Measurements from ENCODE around the gene XRRA1. TPM values are rescaled to one million over a fixed set of nuclear protein-coding genes. Genes with fewer than 3 reads are reported as not detected.
A peak's percentile ranks its signal among the peaks of the same experiment; 100 is the strongest.

The XRRA1 gene
- total RNA-seq, 1 experiment from 2014 or later: 17.3 TPM

GRCh38 chr11:74989260-74989638, 40.4 kb upstream of the XRRA1 start:
- H3K9ac ChIP-seq (ENCODE audit: low read length): peak overlapping the region; percentile 87
- TF ChIP-seq TCF7L2 (IDR thresholded peaks at IDR 0.05; ENCODE audit: borderline replicate concordance, extremely low read depth, insufficient read depth, insufficient read length) (no peak), MAX (IDR thresholded peaks at IDR 0.05) (0 out of 2 replicates have a peak, but pooled peaks have one; percentile 41)
- H2AFZ ChIP-seq (ENCODE audit: low read depth, low read length, poor library complexity, severe bottlenecking): peak overlapping the region; percentile 77
- no peaks in the 10 kb centered on the region for H4K20me1 ChIP-seq (ENCODE audit: insufficient read depth)
- TSS peak; percentile 67 for BruUV-seq (replicated peaks)
- no peaks in the 10 kb centered on the region for H3K27me3 ChIP-seq (ENCODE audit: insufficient read depth, low read length)
- H3K27ac ChIP-seq (ENCODE audit: low read depth, low read length): peak overlapping the region; percentile 70
- peak overlapping the region; percentile 87 for H3K4me2 ChIP-seq (ENCODE audit: low read length)
- H3K36me3 ChIP-seq (ENCODE audit: control insufficient read depth in 1 of 2, insufficient read depth in 2 of 2, low read length in 2 of 2): peaks cover 0 to 6% of the 10 kb centered on the region in 2 experiments; a peak in 3 of 4 replicates
- DNase-seq (ENCODE audit: low read depth, low spot score) (no peak), ATAC-seq (no peak)
- ChIA-PET CTCF (interaction anchor here (1.1 kb wide), 3 partner anchors 34 to 151 kb away, joined by 3 to 5 read pairs (median 5); no protein-coding TSS in a partner anchor), RAD21 (ENCODE audit: low non-redundant PET in 1 of 2, low total read pairs in 2 of 2, uncharacterized antibody in 2 of 2, unreplicated experiment in 2 of 2) (interaction anchor here in 1 of 2 experiments (1.4 kb wide), 1 partner anchor 25 kb away, joined by 3 read pairs; no protein-coding TSS in a partner anchor), POLR2A (interaction anchor here (0.9 to 1.9 kb wide), 3 partner anchors 36 to 48 kb away, joined by 3 to 5 read pairs (median 3); partner anchors contain the start of genes SPCS2 and XRRA1)
- H3K4me1 ChIP-seq (ENCODE audit: control insufficient read depth in 1 of 2, insufficient read depth in 2 of 2, low read length in 2 of 2): peaks cover 0 to 11% of the 10 kb centered on the region in 2 experiments; a peak in 1 of 4 replicates
- intact Hi-C loops (cut with micrococcal nuclease): no loop called here
- H3K9me3 ChIP-seq (ENCODE audit: control insufficient read depth in 1 of 2, insufficient read depth in 1 of 2, low read depth in 1 of 2, low read length in 2 of 2): no peaks in the 10 kb centered on the region
- peaks cover 21% of the 10 kb centered on the region for H3K79me2 ChIP-seq (ENCODE audit: insufficient read depth, low read length)
- peak overlapping the region; percentile 74 to 98 for H3K4me3 ChIP-seq (replicated peaks in 1 of 2; ENCODE audit: low read depth in 1 of 2, low read length in 2 of 2)
- no peaks in the 10 kb centered on the region for H3K9me2 ChIP-seq (ENCODE audit: insufficient read depth)

- Histone ChIP-seq H3K79me2 (ENCODE audit: insufficient read depth, low read length) (peaks cover 21% of the 10 kb centered on the region), H3K27ac (ENCODE audit: low read depth, low read length) (peak within 1 kb of the TSS; percentile 70), H3K4me3 (replicated peaks in 1 of 2; ENCODE audit: low read depth in 1 of 2, low read length in 2 of 2) (peak within 1 kb of the TSS; percentile 74 to 98), H4K20me1 (ENCODE audit: insufficient read depth) (no peaks in the 10 kb centered on the region), H3K9me2 (ENCODE audit: insufficient read depth) (no peaks in the 10 kb centered on the region), H3K4me2 (ENCODE audit: low read length) (peak within 1 kb of the TSS; percentile 87), H3K4me1 (ENCODE audit: control insufficient read depth in 1 of 2, insufficient read depth in 2 of 2, low read length in 2 of 2) (peaks cover 0 to 11% of the 10 kb centered on the region in 2 experiments; a peak in 1 of 4 replicates), H3K36me3 (ENCODE audit: control insufficient read depth in 1 of 2, insufficient read depth in 2 of 2, low read length in 2 of 2) (peaks cover 0 to 4% of the 10 kb centered on the region in 2 experiments; a peak in 2 of 4 replicates), H3K9ac (ENCODE audit: low read length) (peak within 1 kb of the TSS; percentile 87), H2AFZ (ENCODE audit: low read depth, low read length, poor library complexity, severe bottlenecking) (peak within 1 kb of the TSS; percentile 77), H3K9me3 (ENCODE audit: control insufficient read depth in 1 of 2, insufficient read depth in 1 of 2, low read depth in 1 of 2, low read length in 2 of 2) (no peaks in the 10 kb centered on the region), H3K27me3 (ENCODE audit: insufficient read depth, low read length) (no peaks in the 10 kb centered on the region)
- POLR2A ChIA-PET: interaction anchor here (0.7 to 1.9 kb wide), 7 partner anchors 9 to 844 kb away, joined by 3 to 5 read pairs (median 3); partner anchors contain the start of genes SPCS2 and XRRA1
- DNase-seq (ENCODE audit: low read depth, low spot score) (peak; percentile 69), ATAC-seq (peak; percentile 97)
- CTCF ChIA-PET: interaction anchor here (0.7 to 1.1 kb wide), 6 partner anchors 34 to 260 kb away, joined by 3 to 5 read pairs (median 4); no protein-coding TSS in a partner anchor
- BruUV-seq (replicated peaks): no TSS peak
- RAD21 ChIA-PET (ENCODE audit: low non-redundant PET in 1 of 2, low total read pairs in 2 of 2, uncharacterized antibody in 2 of 2, unreplicated experiment in 2 of 2): interaction anchor here in 1 of 2 experiments (1.4 kb wide), 1 partner anchor 25 kb away, joined by 3 read pairs; no protein-coding TSS in a partner anchor
- intact Hi-C loops (cut with micrococcal nuclease): no loop called here
- TF ChIP-seq MAX (IDR thresholded peaks at IDR 0.05) (peak; percentile 46), EGR1 (IDR thresholded peaks at IDR 0.05; ENCODE audit: low read depth) (peak; percentile 40; the same call in 1 of the 2 replicates), CEBPB (IDR thresholded peaks at IDR 0.05; ENCODE audit: low read depth) (no peak), FOSL1 (IDR thresholded peaks at IDR 0.05; ENCODE audit: low read depth) (no peak), ZBTB33 (IDR thresholded peaks at IDR 0.05; ENCODE audit: extremely low read depth, insufficient replicate concordance, low read length) (no peak), YY1 (IDR thresholded peaks at IDR 0.05; ENCODE audit: extremely low read depth, insufficient replicate concordance, low read depth, low read length) (peak; percentile 57), CBX3 (IDR thresholded peaks at IDR 0.05; ENCODE audit: low read depth) (peak; percentile 88), ZFX (IDR thresholded peaks at IDR 0.05) (no peak), POLR2A (IDR thresholded peaks at IDR 0.05; ENCODE audit: borderline replicate concordance, extremely low read depth, insufficient read depth, insufficient read length) (peak; percentile 62), RAD21 (IDR thresholded peaks at IDR 0.05; ENCODE audit: low read depth) (no peak)
Measured at GRCh38 chr11:74988541-74989259, 39.8 kb upstream of the XRRA1 start, which contains the start of gene NEU3. Gene NEU3 (plus strand): TSS chr11:74988933. CDS start chr11:74989061, 128 bp downstream.
